Astrocyte of the spinal cord (primary cell): ENCODE measurements around the gene TTC17.

Experiments
- DNase-seq: peaks from one replicate; pipeline ENCODE4 v3.0.0; 2011; ENCODE audit warnings: low read depth, low spot score
- H3K4me3 ChIP-seq: 2 replicates; pipeline ENCODE4 v1.5.1; 2011; ENCODE audit warnings: low read depth, mild to moderate bottlenecking, low read length, moderate library complexity
- CTCF ChIP-seq: IDR thresholded peaks from 2 replicates; pipeline ENCODE4 v1.5.1; 2012; ENCODE audit warnings: low read depth, mild to moderate bottlenecking, low read length, inconsistent platforms
- in situ Hi-C: cut with HindIII; loops from 2 replicates; pipeline ENCODE4 v1.10.0; 2017; ENCODE audit warnings: low sequenced_read_pairs

TTC17 gene

GRCh38 chr11:43503417-43503816 lies 144.7 kb downstream of the TTC17 start:
- in situ Hi-C loops, result no loop called here
- no peak for DNase-seq
- peak; percentile 23 for TF ChIP-seq CTCF
- no peak overlapping the region for H3K4me3 ChIP-seq

GRCh38 chr11:43504316-43504950 lies 145.7 kb downstream of the TTC17 start:
- in situ Hi-C loops, result no loop called here
- H3K4me3 ChIP-seq, result no peak overlapping the region
- TF ChIP-seq CTCF, result peak; percentile 33
- no peak for DNase-seq

- in situ Hi-C loops, result no loop called here
- no peak for TF ChIP-seq CTCF
- no peak overlapping the region for H3K4me3 ChIP-seq
- DNase-seq, result no peak
These were observed 146.5 kb downstream of the TTC17 start for GRCh38 chr11:43505171-43505570.

GRCh38 chr11:43507171-43507570 lies 148.5 kb downstream of the TTC17 start:
- H3K4me3 ChIP-seq, result no peak overlapping the region
- no peak for TF ChIP-seq CTCF
- in situ Hi-C loops, result no loop called here
- DNase-seq, result no peak

- H3K4me3 ChIP-seq, result no peak overlapping the region
- peak; percentile 40 for DNase-seq
- no peak for TF ChIP-seq CTCF
- in situ Hi-C loops, result no loop called here
These were observed 149.8 kb downstream of the TTC17 start for GRCh38 chr11:43508511-43508918.

- in situ Hi-C loops, result no loop called here
- no peak for TF ChIP-seq CTCF
- no peak for DNase-seq
- H3K4me3 ChIP-seq, result no peak overlapping the region
These were observed 153.2 kb downstream of the TTC17 start for GRCh38 chr11:43511959-43512358.
